ENCODE measurements around the gene HOXA11. TPM values are rescaled to one million over a fixed set of nuclear protein-coding genes. Genes with fewer than 3 reads are reported as not detected.

HOXA11 gene
- total RNA-seq, 1 donor from 2014 or later = not detected

DNA sequence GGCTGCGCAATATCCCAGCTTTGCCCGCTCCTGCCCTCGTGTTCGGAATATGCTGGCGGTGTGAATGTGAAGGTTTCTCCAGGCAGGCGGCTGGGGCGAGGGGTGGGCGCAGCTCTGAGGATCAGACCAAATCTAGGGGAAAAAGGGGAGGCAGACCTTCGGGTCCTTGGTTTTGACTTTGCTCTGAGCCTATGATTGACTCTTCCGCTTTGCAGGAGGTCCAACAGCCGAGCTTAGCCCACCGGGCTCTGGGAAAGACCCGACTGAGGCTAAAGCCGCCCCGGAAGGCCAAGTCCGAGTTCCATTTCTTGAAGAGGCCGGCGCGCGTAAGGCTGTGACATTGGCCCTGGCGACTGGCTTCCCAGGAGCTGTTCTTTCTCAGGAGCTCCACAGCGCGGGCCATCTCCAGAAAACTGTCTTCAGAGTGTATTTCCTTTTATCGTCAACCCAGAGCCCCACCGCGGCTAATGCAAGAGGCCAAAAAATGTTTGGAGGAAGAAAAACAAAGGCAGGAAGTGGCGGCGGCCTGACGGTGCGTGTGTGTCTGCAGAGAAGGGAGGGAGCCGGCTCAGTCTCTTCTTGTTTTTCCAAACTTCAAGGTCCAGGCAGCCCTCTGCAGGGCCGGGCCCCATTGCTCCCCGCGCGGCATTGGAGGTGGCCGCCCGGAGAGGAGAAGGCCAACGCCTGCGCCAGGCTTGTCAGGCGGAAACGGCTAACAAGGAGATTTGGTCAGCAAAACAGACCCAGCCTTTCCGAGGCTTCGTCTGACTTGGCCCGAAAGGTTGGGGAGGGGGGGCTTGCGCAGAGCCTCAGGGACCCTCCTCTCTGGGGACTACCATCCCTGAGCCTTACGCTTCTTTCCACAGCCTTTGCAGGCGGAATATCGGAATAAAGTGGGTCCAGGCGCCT, 3.6 kb upstream of the HOXA11 start:
- DNase-seq = peak; percentile 36
- POLR2A ChIA-PET = interaction anchor here (1.4 kb wide), 1 partner anchor 26 kb away, joined by 3 read pairs; no protein-coding TSS in a partner anchor
- Mint-ChIP-seq H3K9me3 (no peaks in the 10 kb centered on the region), H3K27me3 (peaks cover 76% of the 10 kb centered on the region), H3K4me3 (peak overlapping the region; percentile 69), H3K4me1 (peaks cover 54% of the 10 kb centered on the region), H3K36me3 (ENCODE audit: low read depth) (no peaks in the 10 kb centered on the region), H3K27ac (no peak overlapping the region)
- intact Hi-C loops (cut with micrococcal nuclease) = loop anchor here (1.0 to 5.0 kb wide), 2 partner anchors 24 to 1326 kb away; no protein-coding TSS in a partner anchor
- ATAC-seq (ENCODE audit: low read depth) = no peak
- CTCF ChIA-PET = no interaction called here
- TF ChIP-seq, protein P1, sequence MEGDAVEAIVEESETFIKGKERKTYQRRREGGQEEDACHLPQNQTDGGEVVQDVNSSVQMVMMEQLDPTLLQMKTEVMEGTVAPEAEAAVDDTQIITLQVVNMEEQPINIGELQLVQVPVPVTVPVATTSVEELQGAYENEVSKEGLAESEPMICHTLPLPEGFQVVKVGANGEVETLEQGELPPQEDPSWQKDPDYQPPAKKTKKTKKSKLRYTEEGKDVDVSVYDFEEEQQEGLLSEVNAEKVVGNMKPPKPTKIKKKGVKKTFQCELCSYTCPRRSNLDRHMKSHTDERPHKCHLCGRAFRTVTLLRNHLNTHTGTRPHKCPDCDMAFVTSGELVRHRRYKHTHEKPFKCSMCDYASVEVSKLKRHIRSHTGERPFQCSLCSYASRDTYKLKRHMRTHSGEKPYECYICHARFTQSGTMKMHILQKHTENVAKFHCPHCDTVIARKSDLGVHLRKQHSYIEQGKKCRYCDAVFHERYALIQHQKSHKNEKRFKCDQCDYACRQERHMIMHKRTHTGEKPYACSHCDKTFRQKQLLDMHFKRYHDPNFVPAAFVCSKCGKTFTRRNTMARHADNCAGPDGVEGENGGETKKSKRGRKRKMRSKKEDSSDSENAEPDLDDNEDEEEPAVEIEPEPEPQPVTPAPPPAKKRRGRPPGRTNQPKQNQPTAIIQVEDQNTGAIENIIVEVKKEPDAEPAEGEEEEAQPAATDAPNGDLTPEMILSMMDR (IDR thresholded peaks at IDR 0.05) = no peak

DNA sequence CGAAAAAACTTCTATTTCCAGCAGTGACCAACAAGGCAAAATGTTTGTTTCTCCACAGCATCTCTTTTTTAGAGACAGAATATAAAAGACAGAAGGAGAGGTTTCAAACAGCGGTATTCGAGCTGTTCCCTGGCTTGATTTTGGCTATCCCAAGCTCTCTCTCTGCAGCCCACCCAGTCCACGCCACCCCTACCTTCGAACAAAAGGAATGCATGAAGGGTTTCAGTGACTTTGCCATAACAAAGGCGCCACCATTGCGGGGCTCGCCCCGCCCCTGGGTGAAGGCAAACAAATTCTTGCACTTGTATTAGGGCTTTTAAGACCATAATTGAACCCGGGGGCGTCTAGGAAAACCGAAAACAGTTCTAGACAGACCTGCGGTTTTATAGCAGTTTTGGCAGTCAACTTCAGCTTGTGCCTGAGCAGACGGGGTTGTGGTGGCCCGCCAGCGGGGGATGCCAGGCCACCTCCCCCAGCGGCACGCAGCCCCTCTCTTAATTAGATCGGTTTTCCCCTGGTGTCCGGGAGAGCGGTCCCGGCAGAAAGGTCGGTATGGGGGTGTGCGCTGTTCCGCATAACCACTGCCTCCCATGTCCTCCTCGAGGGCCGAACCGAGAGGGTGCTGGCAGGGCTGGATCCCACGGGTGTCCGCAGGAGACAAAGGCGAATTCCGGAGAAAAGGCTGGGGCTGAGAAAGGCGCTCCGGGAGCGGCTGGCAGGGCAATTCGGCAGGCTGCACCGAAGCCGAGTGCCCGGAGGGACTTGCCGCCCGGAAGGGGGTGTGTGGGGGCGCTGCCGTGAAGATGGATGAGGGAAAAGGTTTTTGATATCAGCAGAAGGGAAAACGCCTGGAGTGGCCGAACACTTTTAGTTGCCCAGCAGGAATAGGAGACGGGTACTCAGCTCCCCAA, 2.7 kb upstream of the HOXA11 start:
- CTCF ChIA-PET = interaction anchor here (0.6 to 2.0 kb wide), 5 partner anchors 8 to 1334 kb away, joined by 3 to 13 read pairs (median 4); no protein-coding TSS in a partner anchor
- ATAC-seq (ENCODE audit: low read depth) = no peak
- Mint-ChIP-seq H3K4me1 (peaks cover 48% of the 10 kb centered on the region), H3K36me3 (ENCODE audit: low read depth) (no peaks in the 10 kb centered on the region), H3K9me3 (no peaks in the 10 kb centered on the region), H3K4me3 (no peak overlapping the region), H3K27ac (no peak overlapping the region), H3K27me3 (peaks cover 73% of the 10 kb centered on the region)
- intact Hi-C loops (cut with micrococcal nuclease) = loop anchor here (1.0 to 5.0 kb wide), 3 partner anchors 23 to 1325 kb away; no protein-coding TSS in a partner anchor
- peak; percentile 18 for DNase-seq
- TF ChIP-seq, protein P1 (IDR thresholded peaks at IDR 0.05) = no peak
- POLR2A ChIA-PET = interaction anchor here (0.6 to 1.4 kb wide), 2 partner anchors 25 to 48 kb away, joined by 3 to 4 read pairs; no protein-coding TSS in a partner anchor

DNA sequence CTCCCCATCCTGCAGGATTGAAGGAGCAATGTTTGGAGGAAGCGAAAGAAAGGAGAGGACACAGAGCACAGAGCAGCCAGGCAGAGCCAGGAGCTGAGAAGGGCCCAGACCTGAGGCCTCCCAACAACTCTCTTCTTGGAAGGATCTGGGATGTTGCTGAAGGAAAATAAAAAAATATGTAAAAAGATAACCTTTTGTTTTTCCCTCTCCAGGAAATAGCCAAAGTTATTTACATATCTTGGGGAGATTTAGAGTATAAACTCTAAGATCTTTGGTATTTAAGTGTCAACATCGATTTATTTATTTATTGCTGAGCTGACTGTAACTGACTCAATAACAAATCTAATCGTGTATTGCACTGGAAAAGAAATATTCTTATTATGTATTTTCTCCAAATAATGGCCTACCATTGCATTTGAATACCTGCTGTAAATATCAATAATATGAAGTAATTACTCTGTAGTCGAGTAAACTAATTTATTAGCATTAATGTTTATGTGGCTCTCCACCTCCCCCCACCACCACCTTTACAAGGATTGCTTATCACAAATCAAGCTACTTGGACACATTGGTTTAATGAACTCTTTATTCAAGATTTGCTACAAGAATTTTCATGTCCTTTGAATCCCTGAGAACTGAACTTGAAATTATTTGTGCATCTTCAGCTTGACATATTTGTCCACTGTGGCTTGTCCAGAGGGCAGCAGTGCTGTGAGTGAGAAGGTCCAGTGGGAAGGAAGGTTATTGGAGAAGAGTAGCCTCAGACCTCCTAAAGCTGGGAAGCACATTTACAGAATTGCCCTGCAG, 1.8 kb upstream of the HOXA11 start:
- Mint-ChIP-seq H3K36me3 (ENCODE audit: low read depth) (no peaks in the 10 kb centered on the region), H3K4me3 (no peak overlapping the region), H3K27me3 (peaks cover 74% of the 10 kb centered on the region), H3K27ac (no peak overlapping the region), H3K9me3 (no peaks in the 10 kb centered on the region), H3K4me1 (peaks cover 43% of the 10 kb centered on the region)
- TF ChIP-seq, protein P1 (IDR thresholded peaks at IDR 0.05) = no peak
- intact Hi-C loops (cut with micrococcal nuclease) = loop anchor here (2.0 to 5.0 kb wide), 2 partner anchors 36 to 1325 kb away; no protein-coding TSS in a partner anchor
- ChIA-PET POLR2A (interaction anchor here (0.6 kb wide), 1 partner anchor 49 kb away, joined by 4 read pairs; no protein-coding TSS in a partner anchor), CTCF (interaction anchor here (0.6 to 2.0 kb wide), 5 partner anchors 9 to 1333 kb away, joined by 3 to 13 read pairs (median 4); no protein-coding TSS in a partner anchor)
- ATAC-seq (ENCODE audit: low read depth) (no peak), DNase-seq (no peak)

DNA sequence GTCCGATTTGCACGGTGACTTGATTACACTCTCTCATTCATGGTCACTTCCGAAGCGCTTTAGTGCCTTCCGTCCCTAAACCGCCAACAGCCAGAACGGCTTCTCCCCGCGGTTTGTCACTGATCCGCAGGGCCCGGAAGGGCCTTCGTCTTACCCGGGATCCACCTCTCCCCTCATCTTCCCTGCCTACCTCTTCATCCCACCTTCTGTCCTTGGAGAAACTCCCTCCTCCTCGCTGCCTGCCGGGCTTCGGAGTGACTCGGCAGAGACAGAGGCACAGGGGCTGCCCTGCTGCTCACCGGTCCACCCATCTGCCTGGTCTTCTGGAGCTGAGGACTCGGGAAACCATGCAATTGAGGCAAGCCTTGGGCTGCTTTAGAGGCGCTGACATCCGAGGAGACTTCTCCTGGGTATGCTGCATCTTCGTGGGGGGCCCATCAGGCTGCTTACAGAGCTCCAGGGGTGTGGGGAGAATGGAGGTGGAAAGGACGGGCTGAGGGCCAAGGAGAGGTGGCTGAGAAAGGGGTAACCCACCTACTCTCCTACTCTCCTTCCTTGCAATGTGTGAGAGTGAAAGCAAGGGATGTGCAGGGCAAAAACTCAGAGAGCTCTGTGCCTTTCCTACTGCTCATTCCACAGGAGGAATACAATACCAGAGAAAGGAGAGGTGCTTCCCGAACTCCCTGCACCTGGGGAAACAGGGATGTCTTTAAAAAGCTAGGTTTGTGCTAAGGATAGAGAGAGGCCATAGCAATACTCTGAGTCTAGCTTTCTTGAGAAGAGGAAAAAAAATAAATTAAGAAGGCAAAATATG, 1.0 kb upstream of the HOXA11 start:
- POLR2A ChIA-PET = no interaction called here
- ATAC-seq (ENCODE audit: low read depth) = no peak
- H3K9me3 Mint-ChIP-seq = no peaks in the 10 kb centered on the region
- DNase-seq = peak; percentile 20
- TF ChIP-seq, protein P1 (IDR thresholded peaks at IDR 0.05) = no peak
- H3K4me3 Mint-ChIP-seq = peak overlapping the region; percentile 52
- H3K27ac Mint-ChIP-seq = peak overlapping the region; percentile 46
- H3K36me3 Mint-ChIP-seq (ENCODE audit: low read depth) = no peaks in the 10 kb centered on the region
- intact Hi-C loops (cut with micrococcal nuclease) = loop anchor here (2.0 to 5.0 kb wide), 3 partner anchors 15 to 1324 kb away; partner anchors contain the start of gene HOXA13
- CTCF ChIA-PET = interaction anchor here (1.3 to 2.0 kb wide), 4 partner anchors 10 to 1332 kb away, joined by 4 to 13 read pairs (median 5); no protein-coding TSS in a partner anchor
- H3K27me3 Mint-ChIP-seq = peaks cover 74% of the 10 kb centered on the region
- H3K4me1 Mint-ChIP-seq = peaks cover 43% of the 10 kb centered on the region
